Measurements from ENCODE around the gene ALG8. TPM values are rescaled to one million over a fixed set of nuclear protein-coding genes. Genes with fewer than 3 reads are reported as not detected.

The ALG8 gene
- total RNA-seq, 4 donors from 2014 or later, result 12.7 to 83.3 (median 21.4) TPM

- Histone ChIP-seq H3K36me3 (peaks cover 0 to 22% (median 0%) of the 10 kb centered on the region in 3 donors), H3K9me3 (no peaks in the 10 kb centered on the region), H3K27me3 (no peaks in the 10 kb centered on the region), H3K4me1 (no peaks in the 10 kb centered on the region), H3K4me3 (no peak overlapping the region), H3K27ac (no peak overlapping the region)
- TF ChIP-seq POLR2A (IDR thresholded peaks at IDR 0.05) (no peak), CTCF (IDR thresholded peaks at IDR 0.05) (no peak)
- DNase-seq, result no peak
Observed at GRCh38 chr11:78110830-78111229, 28.6 kb downstream of the ALG8 start.

GRCh38 chr11:78110351-78110750 lies 29.1 kb downstream of the ALG8 start:
- peaks cover 0 to 22% (median 0%) of the 10 kb centered on the region in 3 donors for H3K36me3 ChIP-seq
- no peaks in the 10 kb centered on the region for H3K9me3 ChIP-seq
- no peaks in the 10 kb centered on the region for H3K4me1 ChIP-seq
- H3K27me3 ChIP-seq, result no peaks in the 10 kb centered on the region
- TF ChIP-seq CTCF (IDR thresholded peaks at IDR 0.05), result no peak
- no peak for TF ChIP-seq POLR2A (IDR thresholded peaks at IDR 0.05)
- no peak overlapping the region for H3K27ac ChIP-seq
- DNase-seq, result no peak
- no peak overlapping the region for H3K4me3 ChIP-seq

GRCh38 chr11:78109081-78110015 lies 30.1 kb downstream of the ALG8 start:
- H3K4me3 ChIP-seq, result no peak overlapping the region
- TF ChIP-seq POLR2A (IDR thresholded peaks at IDR 0.05), result no peak
- TF ChIP-seq CTCF (IDR thresholded peaks at IDR 0.05), result no peak
- no peaks in the 10 kb centered on the region for H3K4me1 ChIP-seq
- no peaks in the 10 kb centered on the region for H3K9me3 ChIP-seq
- peaks cover 0 to 22% (median 0%) of the 10 kb centered on the region in 3 donors for H3K36me3 ChIP-seq
- no peaks in the 10 kb centered on the region for H3K27me3 ChIP-seq
- no peak overlapping the region for H3K27ac ChIP-seq
- DNase-seq, result no peak

- Histone ChIP-seq H3K36me3 (peaks cover 0 to 16% (median 0%) of the 10 kb centered on the region in 3 donors), H3K4me1 (no peaks in the 10 kb centered on the region), H3K4me3 (no peak overlapping the region), H3K27me3 (no peaks in the 10 kb centered on the region), H3K27ac (no peak overlapping the region), H3K9me3 (no peaks in the 10 kb centered on the region)
- TF ChIP-seq CTCF (IDR thresholded peaks at IDR 0.05), result no peak
- no peak for TF ChIP-seq POLR2A (IDR thresholded peaks at IDR 0.05)
- DNase-seq, result no peak
Observed at GRCh38 chr11:78100676-78101472, 38.6 kb downstream of the ALG8 start.

GRCh38 chr11:78100261-78100660 lies 39.2 kb downstream of the ALG8 start:
- peaks cover 0 to 16% (median 0%) of the 10 kb centered on the region in 3 donors for H3K36me3 ChIP-seq
- no peaks in the 10 kb centered on the region for H3K4me1 ChIP-seq
- no peaks in the 10 kb centered on the region for H3K27me3 ChIP-seq
- DNase-seq, result no peak
- TF ChIP-seq CTCF (IDR thresholded peaks at IDR 0.05), result no peak
- TF ChIP-seq POLR2A (IDR thresholded peaks at IDR 0.05), result no peak
- H3K27ac ChIP-seq, result no peak overlapping the region
- no peak overlapping the region for H3K4me3 ChIP-seq
- H3K9me3 ChIP-seq, result no peaks in the 10 kb centered on the region
